GM21390 (cell line): Measurements from ENCODE around the gene EIF3L.
A peak's percentile ranks its signal among the peaks of the same experiment; 100 is the strongest.

ENCODE experiments used
- ATAC-seq: cut with Tn5 transposase; IDR thresholded peaks from one replicate; pipeline ENCODE4 v1.9.1; 2021; ENCODE audit not compliant: unreplicated experiment

Gene EIF3L

DNA sequence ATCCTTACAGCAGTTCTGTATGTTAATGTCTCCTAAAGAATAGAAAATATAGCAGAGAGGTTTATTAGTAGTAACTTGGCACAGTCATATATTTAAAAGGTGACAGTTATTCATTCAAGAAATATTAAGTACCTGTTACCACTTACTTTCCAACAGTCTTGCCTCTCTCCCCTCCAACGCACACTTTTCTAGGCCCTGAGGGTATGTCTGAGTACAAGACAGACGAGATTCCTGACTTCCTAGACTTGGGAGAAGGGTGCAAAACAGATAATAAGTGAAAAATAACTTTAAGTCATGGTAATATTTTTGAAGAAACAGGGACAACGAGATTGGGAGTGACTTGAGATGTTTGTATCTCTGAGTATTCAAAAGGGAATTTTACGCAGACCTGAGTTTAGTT lies 1.6 kb downstream of the EIF3L start:
- ATAC-seq = no peak

- no peak for ATAC-seq
These were observed 3.2 kb downstream of the EIF3L start for GRCh38 chr22:37852418-37852817.

GRCh38 chr22:37854946-37855345 lies 5.7 kb downstream of the EIF3L start:
- ATAC-seq = no peak

DNA sequence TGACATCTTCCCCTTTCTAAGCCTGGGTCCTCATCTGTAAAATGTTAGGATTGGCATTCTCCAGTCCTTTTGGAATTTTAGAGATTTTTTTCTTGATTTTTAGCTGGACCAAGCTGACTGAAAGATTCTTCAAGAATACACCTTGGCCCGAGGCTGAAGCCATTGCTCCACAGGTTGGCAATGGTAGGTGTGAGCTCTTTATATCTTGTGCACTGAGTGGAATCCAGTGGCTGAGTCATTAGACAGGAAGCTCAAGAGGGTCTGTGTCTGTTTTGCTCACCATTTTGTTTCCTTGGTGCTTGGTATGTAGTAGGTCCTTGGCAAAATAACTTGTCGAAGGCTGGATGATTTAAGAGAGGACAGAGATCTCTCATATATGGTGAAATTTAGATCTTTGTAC lies 6.2 kb downstream of the EIF3L start:
- no peak for ATAC-seq

GRCh38 chr22:37860796-37861421 lies 11.7 kb downstream of the EIF3L start:
- no peak for ATAC-seq

DNA sequence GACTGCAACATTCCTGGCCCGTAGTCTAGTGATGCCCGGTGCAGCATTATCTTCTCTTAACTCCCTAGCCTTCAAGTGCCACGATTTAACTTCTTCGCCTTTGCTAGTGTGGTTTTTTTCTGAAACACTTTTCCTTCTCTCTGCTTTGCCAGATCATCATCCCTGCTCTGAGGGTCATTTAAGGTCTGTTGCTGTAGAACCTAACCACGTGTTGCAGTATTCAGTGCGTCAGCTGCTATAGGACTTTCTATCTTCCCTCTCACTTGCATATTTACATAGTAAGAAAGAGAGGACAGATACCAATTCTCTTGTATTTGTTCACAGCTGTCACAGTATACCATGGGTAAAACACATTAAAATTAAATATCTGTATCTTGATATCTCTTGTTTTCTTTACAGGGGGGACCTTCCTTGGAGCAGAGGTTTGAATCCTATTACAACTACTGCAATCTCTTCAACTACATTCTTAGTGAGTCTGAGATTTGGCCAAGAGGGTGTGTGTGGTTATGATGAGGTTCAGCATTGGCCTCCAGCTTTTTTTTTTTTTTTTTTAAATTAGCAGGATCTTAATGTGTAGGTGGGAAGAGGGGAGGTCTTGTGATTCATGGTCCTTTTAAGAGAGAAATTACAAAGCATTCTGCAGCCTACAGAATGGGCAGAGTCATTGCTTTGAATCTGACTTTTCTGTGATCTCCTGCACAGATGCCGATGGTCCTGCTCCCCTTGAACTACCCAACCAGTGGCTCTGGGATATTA lies 13.5 kb downstream of the EIF3L start:
- ATAC-seq = no peak

GRCh38 chr22:37865510-37865909 lies 16.3 kb downstream of the EIF3L start:
- ATAC-seq = no peak

GRCh38 chr22:37870273-37870672 lies 21.1 kb downstream of the EIF3L start:
- ATAC-seq = no peak

- no peak for ATAC-seq
These were observed 31.6 kb downstream of the EIF3L start for GRCh38 chr22:37880668-37881440.

DNA sequence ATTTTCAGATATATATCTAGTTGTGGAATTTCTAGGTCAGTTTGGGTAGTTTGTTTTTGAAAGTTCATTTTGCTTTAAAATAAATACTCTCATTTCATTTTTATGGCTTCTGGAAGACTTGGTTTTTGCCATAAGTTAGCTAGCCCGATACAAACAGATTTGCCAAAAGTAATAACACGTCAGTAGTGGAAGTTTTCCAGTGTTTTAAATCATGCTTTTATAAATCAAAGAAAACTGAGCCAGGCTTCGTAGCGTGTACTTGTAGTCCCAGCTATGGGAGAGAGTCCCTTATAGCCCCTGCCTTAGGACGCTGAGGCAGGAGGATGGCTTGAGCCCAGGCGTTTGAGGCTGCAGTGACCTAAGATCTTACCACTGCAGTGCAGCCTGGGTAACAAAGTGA lies 35.2 kb downstream of the EIF3L start:
- no peak for ATAC-seq

- ATAC-seq = no peak
These were observed 38.6 kb downstream of the EIF3L start for GRCh38 chr22:37887584-37888378.

- ATAC-seq = no peak
These were observed 42.7 kb downstream of the EIF3L start for GRCh38 chr22:37891926-37892325.

- no peak for ATAC-seq
These were observed 43.5 kb downstream of the EIF3L start for GRCh38 chr22:37892566-37893335.

DNA sequence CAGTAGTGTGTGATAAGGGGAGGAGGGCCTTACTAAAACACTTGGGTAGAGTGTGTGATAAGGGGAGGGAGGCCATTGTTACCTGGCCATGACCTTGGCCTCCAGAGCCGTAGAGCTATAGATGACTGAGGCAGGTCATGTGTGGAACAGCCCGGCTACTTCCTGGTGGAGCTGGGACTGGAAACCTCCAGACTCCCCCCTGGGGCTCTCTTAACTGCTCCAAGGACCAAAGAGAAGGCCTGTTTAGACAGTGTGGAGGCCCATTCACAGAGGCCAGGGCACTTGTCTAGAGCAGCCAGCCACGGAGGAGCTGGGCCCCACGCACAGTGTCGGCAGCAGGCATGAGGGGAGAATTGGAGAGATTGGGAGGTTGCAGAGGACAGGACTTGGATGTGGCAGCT lies 44.4 kb downstream of the EIF3L start:
- ATAC-seq = no peak

- no peak for ATAC-seq
These were observed 45.9 kb downstream of the EIF3L start for GRCh38 chr22:37894939-37895670.

DNA sequence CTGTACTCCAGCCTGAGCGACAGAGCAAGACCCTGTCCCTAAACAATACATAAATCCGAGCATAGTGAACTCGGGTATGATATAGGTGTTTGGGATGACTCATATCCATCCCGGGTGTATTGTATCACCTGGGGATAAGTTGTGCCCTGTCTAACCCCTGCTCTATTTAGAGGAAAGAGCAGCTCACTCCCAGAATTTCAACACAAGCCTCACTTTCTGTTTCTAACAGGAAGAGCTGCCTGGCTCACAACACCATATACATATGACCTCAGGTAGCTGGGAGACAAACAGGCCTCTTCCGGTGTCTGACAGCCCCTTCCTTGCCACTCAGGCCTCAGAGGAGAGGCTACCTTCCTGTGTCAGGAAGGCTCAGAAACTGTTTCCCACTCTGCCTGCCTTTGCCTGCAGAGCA lies 47.0 kb downstream of the EIF3L start:
- ATAC-seq = peak; percentile 70

DNA sequence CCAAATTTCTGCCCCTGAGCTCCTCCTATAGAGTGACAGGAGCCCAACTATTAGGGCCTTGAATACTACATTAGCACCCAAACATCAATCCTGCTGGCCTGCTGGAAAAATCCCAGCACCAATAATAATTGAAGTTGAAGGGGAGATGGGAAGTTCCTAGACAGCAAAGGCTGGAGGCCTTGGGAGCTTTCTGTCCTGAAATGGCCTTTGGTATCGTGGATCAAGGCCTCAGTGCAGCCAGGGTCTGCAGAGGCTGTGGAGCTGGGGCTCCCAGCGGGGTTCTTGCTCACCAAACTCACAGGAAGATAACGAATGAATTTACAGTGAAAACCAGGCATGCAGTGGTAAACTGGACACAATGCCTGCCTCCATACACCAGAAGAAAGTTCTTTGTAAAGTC lies 47.7 kb downstream of the EIF3L start:
- ATAC-seq = no peak

- no peak for ATAC-seq
These were observed 48.6 kb downstream of the EIF3L start for GRCh38 chr22:37897807-37898206.

- ATAC-seq = no peak
These were observed 49.4 kb downstream of the EIF3L start for GRCh38 chr22:37898441-37899181.
